COR-L47 (cell line): ENCODE data around the gene PLXNB2.

Experiments
- DNase-seq: peaks from one replicate; lab custom pipeline; 2025; lab: John Stamatoyannopoulos, UW

The PLXNB2 gene

DNA sequence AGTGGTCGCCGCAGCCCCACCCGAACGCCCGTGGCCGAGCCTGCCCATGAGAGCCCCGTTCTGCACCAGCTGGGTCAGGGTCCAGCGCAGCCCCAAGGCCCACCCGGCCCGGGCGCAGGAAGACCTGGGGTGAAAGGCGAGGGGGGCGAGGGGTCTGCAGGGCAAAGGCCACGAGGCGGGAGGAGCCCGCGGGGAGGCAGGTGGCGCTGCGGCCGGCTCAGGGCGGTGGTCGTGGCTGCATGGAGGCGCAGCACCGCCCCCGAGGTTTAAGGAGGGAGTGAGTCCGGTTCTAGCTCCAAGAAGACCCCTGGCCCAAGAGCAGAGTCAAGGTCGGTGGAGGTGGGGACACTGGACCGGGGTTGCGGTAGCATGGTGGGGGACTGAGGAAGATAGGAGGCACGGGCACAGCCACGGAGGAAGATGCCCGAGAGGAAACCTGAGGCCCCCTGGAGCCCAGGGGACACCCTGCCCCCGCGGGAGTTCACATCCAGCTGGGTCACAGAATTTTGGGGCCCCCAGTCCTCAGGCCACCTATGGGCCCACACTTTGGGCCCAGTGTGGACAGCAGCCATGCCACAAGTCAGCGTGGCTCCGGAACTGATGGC is 55.9 kb downstream of the PLXNB2 start:
- no peak for DNase-seq

DNA sequence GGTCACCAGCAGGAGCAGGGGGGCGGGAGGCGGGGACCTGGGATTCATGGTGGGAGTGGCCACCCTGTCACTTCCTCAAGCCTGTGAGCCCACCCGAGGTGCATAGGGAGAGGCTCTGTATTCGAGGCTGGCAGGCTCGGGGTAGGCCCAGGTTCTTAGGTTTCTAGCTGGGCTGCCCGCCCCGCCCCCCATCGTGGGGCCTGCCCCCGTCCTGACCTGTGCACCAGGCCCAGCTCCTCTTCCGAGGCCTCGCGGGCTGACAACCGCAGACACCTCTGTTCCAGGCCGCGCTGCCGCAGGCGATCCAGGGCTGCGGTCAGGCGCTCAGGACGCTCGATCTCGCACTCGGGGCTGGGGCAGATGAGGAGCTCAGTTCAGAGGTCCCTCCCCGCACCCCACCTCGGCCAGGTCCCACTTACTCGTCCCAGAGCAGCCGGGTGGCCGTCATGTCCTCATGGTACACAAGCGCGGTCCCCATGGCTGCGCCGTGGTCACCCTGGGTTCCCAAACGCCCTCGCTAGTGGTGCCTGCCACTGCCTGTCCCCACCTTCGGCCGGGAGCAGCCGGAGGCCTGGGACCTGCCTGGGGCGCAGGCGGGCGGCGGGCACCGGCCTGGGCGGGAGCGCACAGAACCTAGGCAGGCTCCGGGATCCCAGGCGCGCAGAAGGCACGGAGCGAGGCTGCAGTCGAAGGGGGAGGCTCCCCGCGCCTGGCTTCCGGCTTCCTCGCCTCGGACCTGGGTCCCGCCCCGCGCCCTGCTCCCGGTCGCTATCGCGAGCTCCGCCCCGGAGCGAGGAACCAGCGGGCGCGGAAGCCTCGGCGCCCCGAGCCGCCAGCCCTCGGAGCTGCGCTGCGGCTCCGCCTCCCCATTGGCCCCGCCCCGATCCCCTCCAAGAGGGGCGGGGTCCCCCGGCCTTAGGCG is 56.6 kb downstream of the PLXNB2 start, which contains the start of gene HDAC10:
Gene HDAC10, minus strand, starts transcription at position 711 of the 922 bp plus-strand sequence. Its CDS starts 233 bp downstream, at position 478.
- peak; percentile 78 for DNase-seq

DNA sequence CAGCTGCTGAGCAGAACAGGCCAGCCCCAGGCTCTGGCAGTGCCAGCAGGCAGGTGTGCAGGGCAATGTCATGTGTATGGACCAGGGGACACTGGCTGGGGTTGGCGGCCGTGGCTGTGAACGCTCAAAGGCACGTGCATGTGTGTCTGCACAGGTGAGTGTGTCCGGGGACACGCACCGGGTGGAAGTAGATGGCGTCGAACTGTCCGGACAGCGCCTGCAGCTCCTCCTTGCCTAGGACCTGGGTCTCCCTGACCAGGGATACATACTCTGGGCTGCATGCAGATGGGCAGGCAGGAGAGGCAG is 57.2 kb downstream of the PLXNB2 start:
- no peak for DNase-seq

DNA sequence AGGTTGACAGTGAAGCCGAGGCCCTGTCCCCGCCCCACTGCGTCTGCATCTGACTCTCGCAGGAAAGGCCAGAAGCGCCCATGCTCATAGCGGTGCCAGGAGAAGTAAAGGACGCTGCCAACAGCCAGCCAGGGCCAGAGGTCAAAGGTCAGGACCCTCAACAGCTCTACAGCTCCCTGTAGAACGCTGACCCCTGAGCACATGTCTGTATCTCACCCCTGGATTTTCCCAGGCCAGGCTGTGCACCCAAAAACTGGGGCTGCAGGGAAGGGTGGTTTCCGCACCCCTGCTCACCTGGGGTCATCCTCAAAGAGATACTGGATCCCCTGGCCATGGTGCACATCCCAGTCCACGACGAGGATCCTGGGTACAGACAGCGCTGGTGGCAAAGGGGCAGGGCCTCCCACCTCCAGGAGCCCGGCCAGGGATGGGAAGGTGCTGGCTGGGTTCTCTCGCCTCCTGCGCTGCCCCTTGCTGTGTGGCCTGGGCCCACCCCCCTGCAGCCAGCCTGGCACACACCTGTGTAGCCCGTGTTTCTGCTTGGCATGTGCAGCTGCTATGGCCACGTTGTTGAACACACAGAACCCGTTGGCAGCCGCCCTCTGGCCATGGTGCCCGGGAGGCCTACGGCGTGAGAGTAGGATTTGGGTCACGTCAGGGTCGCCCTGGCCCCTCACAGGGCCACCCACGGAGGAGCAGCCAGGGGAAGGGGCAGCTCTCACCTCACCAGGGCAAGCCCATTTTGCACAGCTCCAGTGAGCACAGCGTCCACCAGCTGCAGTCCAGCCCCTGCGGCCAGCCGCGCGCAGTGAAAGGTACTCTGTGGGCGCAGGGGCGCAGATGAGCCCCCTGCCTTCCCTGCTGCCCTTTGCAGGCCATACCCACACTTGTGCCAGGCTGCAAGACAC is 57.9 kb downstream of the PLXNB2 start:
- no peak for DNase-seq

DNA sequence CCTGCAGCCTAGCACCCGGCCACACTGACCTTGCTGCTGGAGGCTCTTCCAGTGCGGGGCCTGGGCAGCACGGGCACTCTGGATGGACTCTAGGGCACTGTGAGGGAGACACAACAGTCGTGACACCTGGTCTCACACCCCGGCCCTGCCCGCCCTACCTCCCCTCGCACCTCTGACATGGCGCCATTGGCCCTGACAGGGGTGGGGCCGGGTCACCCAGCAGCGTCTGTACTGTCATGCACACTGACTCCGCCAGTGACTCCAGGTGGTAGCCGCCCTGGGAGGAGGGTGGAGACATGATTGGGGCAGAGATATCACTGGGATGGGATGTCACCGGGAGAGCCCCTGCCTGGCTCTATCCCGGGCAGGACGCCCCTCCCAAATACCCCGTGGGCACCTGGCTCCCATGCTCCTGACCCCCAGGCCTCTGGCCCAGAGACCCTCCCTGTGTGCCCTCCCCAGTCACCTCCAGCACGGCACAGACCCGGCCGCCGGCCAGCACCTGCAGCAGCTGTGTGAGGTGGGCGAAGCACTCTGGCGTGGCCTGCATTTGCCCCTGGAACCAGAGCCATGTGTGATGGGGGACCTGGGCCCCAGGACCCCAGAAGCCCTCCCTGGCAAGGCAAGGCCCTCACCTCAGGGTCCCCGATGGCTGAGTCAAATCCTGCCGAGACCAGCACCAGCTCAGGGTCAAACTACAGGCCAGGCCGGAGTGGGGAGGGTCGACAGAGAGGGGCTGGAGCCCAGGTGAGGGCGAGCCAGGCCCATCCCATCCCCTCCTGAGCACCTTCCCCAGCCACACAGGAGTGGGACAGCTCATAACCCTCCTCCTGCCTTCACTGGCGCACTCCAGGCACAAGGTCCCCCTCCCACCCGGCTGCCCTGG is 59.0 kb downstream of the PLXNB2 start:
- DNase-seq: no peak

DNA sequence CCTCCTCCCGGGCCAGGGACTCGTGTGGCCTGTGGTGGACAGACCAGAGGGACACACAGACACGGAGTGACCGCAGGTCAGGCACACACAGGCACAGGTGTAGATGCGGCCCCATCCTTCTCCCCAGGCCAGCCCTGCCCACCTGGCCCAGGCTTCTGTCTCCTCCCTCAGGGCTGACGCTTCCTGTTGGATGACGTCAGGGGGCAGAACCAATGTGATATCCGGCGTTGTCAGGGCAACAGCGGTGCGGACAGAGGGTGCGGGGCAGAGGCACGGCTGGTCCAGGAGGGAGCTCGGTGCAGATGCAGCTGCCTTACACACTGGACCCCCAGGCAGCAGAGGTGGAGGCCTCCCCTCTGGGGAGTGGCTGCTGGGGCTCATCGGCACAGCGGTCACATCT is 59.7 kb downstream of the PLXNB2 start:
- DNase-seq: peak; percentile 95

DNA sequence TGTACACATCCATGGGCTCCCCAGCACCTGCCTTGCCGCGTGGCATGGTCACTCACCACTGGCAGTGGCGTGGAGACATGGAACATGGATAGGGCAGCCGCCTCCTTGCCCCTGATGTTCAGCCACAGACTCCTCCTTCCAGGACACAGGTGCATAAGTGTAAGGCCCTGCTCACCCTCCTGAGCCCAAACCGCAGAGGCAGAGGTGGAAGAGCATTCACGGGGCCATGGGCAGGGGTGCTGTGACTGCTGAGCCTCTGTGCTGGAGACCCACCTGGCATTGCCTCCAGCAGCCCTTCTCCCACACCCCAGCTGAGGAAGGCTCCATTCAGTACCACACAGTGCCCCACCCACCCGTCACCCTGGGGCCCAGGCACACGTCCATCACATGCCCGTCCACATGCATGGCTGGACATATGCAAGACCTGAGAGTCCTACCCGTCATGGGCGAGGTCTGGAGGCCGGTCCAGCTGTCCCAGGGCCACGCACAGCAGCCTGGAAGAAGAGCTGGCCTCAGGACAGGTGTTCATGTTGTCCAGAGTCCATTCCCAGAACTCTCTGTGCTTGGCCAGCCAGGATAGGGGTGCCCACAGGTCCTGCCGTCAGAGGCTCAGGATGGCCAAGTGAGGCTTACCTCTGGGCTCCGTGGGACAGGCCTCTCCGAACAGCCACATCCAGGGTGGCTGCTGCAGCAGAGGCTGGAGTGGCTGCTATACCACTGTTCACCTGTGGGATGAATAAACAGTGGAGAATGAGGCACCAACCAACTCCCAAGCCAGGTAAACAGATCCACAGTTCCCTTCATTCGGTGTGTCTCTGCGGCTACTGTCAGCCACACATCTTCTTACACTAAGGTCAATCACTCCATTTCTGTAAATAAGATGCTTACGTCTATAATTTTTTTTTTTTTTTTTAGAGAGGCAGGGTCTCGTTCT is 60.9 kb downstream of the PLXNB2 start:
- no peak for DNase-seq

DNA sequence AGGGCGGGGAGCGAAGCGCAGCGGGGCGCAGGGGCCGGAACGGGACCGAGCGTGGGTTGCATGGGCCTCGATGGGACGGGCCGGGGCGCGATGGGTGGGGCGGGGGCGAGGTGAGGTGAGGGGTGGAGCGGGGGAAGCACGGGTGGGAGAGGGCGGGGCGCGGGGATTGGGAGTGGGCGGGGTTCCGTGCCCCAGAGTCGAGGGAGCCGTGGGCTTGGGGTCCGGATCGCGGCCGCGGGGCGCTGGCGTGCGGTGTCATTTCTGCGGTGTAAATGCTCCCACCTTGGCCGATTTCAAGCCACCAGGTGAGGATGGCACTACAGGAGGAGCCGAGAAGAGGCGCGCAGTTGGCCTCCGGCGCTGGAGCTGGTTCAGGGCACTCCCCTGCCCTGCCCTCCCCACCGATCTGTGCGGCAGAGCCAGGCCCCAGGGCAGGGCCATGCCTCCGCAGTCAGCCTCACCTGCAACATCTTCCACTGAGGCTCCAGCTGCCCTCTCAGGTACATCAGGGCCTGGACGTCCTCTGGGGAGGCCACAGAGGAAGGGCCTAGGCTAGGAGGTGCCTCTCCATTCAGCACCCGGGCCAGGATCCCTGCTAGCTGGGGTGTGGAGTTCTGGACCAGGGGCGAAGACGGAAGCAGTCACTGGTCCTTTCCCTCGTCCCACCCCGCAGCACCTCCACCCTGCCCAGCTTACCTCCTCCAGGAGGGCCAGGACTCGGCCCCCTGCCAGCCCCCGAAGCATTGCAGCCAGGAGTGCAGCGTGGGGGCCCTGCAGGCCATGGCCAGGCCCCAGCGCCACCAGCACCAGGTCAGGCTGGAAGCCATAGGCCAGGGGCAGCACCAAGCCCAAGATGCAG is 62.0 kb downstream of the PLXNB2 start:
- DNase-seq: no peak

DNA sequence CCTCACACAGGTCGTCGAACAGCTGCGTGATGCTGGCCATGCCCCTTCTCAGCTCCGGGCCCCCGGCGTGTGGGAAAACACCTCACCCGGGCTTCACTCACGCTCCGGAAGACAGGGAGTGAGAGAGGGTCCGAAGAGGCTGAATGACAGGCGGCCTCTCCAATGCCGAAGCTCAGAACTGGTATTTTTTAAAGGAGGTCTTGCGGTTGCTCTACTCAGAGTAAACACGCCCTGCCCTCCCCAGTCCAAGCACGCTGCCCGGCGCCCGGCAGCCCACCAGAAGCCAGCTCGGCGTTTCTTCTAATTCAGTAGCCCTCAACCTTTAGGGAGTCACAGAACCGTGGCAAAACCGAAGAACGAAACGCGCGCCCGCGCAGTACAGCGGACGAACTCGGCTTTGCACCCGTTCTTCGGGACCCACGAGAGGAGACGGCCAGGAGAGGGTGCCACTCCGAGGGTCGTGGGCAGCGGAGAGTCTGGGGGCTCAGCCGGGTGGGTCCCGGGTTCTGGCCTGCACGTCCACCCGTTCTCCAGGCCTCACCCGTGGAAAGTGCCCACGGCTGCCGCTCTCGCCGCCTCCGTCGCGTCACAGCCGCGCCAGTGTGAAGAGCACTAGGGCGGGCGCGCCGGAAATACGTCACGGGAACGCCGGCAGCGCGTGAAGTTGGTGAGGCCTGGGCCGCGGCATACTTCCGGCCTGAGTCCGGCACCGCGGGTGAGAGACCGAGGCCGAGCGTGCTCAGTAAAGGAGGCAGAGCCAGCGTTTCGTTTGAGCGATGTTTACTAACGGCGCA is 62.8 kb downstream of the PLXNB2 start, which contains the start of gene TUBGCP6:
Gene TUBGCP6, minus strand, starts transcription at position 604 of the 794 bp plus-strand sequence. Its CDS starts 564 bp downstream, at position 40.
- DNase-seq: peak; percentile 88

DNA sequence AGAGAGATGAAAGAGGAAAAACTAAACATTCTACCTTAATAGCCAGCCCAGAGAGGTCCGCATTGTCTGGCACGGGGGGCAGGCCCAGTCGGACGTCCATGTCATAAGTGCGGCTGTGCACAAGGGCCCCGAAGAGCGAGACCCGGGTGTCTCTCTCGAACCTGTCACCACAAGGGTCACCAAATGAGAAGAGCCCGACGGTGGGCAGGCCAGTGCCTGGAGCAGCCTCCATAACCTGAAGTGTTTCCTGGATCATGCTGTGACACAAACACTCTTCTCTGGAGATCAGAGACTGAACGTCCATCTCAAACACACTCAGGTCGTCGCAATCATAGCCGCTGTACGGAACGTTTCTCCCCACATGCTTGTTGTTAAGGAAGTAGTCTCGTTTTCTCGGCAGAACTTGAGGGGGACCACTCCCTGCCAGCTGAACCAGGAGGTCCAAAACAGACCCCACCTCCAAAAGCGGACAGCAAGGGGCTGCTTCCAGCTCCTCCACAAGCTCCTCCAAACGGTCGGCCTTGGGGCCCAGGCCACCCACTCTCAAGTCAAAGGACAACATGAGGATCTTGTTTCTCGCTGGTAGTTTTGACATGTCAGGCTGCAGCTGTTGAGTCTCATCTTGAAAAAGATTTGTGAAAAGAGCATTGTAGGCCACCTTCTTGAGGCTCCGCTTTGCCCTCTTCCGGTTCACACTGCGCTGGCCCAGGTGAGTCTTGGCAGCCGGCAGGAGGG is 63.6 kb downstream of the PLXNB2 start:
- no peak for DNase-seq

DNA sequence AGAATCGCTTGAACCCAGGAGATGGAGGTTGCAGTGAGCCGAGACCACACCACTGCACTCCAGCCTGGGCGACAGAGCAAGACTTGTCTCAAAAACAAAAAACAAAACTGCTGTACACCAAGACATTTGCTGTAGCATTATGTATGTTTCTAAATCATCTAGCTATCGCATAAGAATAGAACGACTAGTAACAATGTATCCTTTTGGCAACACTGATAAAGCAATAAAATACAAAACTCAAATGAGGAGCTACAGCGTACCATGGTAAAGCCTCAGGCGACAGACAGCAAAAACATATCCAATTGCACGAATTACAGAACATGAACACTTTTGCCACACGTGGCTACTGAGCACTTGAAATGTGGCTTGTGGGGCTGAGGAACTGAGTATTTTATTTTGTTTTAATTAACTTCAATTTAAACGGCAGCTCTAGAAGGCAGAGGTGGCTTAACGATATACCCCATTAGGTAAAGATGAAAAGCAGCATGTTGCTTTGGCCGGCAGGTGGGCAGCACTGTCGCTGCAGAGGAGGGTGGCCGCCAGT is 65.0 kb downstream of the PLXNB2 start:
- no peak for DNase-seq

DNA sequence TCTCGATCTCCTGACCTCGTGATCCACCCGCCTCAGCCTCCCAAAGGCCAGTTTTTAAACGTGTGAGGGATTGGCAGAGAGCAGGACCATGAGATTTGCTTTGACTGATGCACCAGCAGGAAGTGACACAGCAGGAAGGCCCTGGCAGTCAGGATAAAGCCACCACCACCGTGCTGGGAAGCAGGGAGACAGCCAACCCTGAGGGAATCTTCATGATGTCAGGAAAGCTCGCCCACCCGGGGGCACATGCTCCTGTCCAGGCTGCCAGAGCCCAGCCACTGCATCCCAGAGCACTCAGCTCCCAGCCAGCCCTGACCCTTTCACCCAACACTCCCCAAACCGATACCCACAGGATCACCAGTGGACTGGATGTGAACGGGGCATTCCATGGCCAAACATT is 68.7 kb downstream of the PLXNB2 start:
- no peak for DNase-seq

DNA sequence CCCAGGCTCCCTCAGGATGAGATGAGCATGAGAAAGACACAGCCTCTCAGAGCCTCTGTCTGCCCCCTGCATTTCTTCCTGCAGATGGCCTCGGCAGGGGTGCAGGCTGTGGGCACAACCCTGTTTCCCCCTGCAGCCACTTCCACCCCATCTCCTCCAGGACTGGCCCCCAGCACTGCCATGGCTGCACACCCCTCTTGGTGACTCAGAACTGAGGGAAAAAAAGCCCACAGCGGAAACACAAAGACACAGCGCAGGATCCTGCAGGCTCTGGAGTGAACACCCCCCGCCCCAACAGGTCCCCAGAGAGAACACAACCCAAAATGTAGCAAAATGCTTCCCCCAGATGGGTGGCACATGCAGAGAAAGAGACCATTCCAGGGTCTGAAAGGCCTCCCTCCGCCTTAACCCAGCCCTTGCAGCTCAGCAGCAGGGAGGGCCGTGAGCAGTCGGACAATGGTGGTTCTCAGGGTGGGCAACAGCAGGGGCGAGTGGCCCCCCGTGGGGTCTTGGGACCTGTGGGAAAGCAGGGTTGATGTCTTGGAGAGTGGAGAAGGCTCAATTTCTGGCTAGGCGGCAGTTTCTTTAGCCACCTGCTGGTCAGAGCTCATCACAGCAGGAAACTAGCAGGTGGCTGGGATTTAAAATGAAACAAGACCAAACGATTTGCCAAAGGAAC is 70.6 kb downstream of the PLXNB2 start:
- DNase-seq: peak; percentile 42

DNA sequence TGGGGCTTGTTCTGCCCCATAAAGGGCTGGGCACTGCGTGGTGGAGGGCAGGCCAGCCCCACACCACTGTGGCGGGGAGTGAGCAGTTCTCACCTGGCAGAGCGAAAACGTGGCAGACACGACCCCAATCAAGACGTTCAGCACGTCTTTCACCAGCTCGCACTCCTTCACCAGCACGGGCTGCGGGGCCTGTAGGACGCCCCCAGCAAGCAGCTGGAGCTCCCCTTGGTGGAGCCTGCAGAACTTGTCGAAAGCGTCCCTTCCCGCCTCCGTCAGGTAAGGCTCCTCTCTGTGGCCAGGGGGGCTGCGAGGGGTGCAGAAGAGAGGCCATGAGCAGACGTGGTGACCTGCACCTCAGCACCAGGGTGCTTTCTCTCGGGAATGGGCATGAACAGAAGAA is 74.2 kb downstream of the PLXNB2 start:
- DNase-seq: no peak

DNA sequence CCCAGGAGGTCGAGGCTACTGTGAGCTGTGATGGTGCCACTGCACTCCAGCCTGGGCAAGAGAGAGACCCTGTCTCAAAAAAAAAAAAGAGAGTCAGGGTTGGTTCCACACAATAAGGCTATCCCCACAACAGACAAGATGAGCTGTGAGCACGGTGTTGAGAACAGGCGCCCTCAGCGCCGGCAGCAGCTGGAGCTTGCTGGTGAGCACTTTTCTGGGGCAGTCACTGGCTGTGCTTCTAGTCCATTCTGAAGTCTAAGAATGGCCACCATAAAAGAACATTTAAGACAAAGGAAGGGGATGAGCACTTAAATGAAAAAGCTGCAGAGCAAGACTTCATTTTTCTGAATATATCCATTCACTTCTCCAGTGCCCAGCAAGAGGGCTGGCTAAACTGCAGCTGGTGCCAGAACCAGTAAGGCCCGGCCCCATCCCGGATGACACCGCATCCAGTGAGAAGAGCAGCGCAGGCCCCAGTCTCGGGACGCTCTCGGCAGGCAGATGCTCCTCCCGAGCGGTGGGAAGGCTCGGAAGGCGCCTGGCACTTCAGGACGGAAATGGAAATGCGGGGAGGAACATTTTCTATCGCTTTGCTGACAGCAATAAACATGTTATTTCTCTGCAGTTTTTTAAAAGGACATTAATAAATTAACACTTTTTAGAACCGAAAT is 74.8 kb downstream of the PLXNB2 start:
- no peak for DNase-seq

DNA sequence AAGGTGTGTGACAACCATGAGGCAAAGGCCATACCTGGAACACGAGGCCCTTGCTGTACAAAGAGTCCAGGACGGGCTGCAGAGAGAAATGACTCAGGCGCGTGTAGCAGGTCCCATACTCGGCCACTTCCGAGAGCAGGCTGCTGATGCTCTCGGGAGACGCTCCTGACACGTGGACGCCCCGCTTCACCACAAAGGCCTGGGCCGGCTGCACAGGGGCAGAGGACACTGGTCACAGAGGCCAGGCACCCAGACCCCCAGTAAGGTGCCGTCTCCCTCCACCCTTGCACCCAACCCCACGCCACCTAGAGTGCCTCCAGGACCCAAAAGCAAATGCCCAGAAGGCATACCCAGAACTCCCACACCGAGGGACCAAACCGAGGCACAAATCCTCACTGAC is 78.1 kb downstream of the PLXNB2 start:
- no peak for DNase-seq
